Stimulated activated CD4-positive, alpha-beta T cell treated with anti-CD3 and anti-CD28 coated beads, TNF-alpha, amount 100 ng/mL, for 1 hour (primary cell): Measurements from ENCODE around the gene BTD.
"Not testable (repeated sequence)": the region's sequence is repeated elsewhere in the genome, so short reads cannot be mapped to it uniquely, and the experiment has no call there.

ENCODE experiments used
- DNase-seq, 3 donors: peaks; one replicate each; pipeline ENCODE4 v3.0.0-alpha.2; 2020; ENCODE audit warnings: low read depth in 3 of 3, low spot score in 1 of 3

Gene BTD

DNA sequence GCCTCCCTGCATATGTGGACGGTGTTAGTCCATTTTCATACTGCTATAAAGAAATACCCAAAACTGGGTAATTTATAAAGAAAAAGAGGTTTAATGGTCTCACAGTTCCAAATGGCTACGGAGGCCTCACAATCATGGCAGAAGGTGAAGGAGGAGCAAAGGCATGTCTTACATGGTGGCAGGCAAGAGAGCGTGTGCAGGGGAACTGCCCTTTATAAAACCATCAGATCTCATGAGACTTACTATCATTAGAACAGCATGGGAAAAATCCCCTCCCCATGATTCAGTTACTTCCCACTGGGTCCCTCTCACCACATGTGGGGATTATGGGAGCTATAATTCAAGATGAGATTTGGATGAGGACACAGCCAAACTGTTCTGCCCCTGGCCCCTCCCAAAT is 1.3 kb downstream of the BTD start:
- DNase-seq, result not testable (repeated sequence)

DNA sequence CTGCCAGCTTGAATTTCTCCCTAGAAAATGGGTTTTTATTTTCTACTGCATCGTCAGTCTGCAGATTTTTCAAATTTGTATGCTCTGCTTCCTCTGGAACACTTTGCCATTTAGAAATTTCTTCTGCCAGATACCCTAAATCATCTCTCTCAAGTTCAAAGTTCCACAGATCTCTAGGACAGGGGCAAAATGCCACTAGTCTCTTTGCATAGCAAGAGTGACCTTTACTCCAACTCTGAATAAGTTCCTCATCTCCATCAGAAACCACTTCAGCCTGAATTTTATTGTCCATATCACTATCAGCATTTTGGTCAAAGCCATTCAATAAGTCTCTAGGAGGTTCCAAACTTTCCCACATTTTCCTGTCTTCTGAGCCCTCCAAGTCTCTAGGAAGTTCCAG is 3.0 kb downstream of the BTD start:
- DNase-seq, result not testable (repeated sequence)

GRCh38 chr3:15606434-15606891 is 4.9 kb downstream of the BTD start:
- no peak for DNase-seq

DNA sequence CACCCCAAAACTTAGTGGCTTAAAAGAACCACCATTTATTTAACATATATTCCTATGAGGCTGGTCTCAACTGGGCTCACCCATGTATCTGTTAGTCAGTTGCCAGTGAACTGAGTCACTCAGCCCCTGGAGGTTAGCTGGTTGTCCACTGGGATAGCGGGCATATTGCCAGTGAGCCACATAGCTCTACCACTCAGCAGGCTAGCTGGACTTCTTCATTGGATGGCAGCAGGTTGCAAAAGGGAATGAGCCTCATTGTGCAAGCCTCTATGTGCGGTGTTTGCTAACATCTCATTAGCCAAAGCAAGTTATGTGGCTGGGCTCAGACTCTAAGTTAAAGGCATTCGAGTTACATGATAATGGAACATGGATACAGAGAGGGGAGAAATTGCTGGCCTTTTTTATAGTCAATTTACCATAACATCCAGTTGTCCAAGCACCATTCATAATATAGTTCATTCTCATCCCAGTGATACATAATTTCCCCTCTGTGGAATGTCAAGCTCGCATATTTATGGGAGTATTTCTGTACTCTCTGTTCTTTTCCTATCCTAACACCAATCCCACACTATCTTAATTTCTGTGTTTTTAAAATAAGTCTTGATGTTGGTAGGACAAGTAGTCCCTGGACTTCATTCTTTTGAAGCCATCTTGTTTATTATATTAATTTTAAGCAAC is 8.7 kb downstream of the BTD start:
- no peak for DNase-seq

GRCh38 chr3:15611018-15611417 is 9.5 kb downstream of the BTD start:
- no peak for DNase-seq

GRCh38 chr3:15612001-15612400 is 10.5 kb downstream of the BTD start:
- DNase-seq, result no peak

- DNase-seq, result no peak
These were observed 13.4 kb downstream of the BTD start for GRCh38 chr3:15614958-15615357.

- DNase-seq, result no peak
These were observed 14.5 kb downstream of the BTD start for GRCh38 chr3:15616053-15616452.

DNA sequence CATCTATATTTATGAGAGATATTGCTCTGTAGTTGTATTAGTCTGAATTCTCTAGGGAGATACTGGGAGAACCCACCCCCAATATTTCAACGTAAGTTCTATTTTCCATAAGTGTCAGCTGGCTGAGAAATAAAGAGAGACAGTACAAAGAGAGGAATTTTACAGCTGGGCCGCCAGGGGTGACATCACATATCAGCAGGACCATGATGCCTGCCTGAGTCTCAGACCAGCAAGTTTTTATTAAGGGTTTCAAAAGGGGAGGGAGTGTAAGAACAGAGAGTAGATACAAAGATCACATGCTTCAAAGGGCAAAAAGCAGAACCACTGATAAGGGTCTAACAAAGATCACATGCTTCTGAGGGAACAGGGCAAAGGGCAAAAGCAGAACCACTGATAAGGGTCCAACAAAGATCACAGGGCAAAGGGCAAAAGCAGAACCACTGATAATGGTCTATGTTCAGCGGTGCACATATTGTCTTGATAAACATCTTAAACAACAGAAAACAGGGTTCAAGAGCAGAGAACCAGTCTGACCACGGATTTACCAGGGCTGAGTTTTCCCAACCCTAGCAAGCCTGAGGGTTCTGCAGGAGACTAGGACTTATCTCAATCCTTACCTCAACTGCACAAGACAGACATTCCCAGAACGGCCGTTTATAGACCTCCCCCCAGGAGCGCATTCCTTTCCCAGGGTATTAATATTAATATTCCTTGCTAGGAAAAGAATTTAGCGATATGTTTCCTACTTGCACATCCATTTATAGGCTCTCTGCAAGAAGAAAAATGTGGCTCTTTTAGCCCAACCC is 18.3 kb downstream of the BTD start:
- not testable (repeated sequence) for DNase-seq

DNA sequence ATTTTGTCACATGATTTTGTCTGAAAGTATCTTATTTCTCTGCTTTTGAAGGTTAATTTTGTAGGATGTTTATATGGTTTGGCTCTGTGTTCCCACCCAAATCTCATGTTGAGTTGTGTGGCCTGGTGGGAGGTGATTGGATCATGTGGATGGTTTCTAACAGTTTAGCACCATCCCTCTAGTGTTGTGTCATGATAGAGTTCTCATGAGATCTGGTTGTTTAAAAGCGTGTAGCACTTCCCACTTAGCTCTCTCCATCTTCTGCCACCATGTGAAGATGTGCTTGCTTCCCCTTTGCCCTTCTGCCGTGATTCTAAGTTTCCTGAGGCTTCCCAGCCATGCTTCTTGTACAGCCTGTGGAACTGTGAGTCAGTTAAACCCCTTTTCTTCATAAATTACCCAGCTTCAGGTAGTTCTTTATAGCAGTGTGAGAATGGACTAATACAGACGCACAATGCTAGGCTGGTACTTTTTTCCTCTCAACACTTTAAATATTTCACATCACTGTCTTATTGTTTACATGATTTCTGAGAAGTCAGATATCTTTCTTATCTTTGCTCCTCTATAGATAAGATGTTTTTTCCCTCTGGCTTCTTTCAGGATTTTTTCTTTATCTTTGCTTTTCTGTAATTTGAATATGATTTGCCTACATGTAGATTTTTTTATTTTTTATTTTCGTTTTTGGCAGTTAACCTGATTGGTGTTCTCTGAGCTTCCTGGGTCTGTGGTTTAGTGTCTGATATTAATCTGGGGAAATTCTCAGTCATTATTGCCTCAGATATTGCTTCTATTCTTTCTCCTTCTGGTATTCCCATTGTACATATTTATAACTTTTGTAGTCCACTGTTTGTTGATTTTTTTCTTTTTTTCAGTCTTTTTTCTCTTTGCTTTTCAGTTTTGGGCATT is 22.2 kb downstream of the BTD start:
- DNase-seq, result no peak

DNA sequence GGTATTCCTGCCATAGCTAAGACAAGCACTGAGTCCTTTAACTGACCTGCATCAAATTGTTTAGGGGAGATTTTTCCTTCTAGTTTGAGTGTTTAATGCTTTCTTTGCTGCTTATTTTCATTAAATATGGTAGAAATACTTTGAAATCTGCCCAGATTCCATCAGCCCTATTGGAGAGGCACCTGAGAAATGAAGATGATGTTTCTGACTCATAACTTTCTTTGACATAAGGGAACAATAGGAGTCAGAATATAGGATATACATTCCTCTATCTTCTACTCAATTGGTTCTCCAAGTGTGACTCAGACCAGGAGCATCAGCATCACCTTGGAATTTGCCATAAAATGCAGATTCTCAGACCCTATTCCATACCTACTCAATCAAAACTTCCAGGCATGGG is 27.4 kb downstream of the BTD start:
- DNase-seq, result no peak

GRCh38 chr3:15629860-15630597 is 28.5 kb downstream of the BTD start:
- peak in 2 of 3 donors; percentile 19 to 31 for DNase-seq

GRCh38 chr3:15630646-15631350 is 29.3 kb downstream of the BTD start:
- DNase-seq, result no peak

DNA sequence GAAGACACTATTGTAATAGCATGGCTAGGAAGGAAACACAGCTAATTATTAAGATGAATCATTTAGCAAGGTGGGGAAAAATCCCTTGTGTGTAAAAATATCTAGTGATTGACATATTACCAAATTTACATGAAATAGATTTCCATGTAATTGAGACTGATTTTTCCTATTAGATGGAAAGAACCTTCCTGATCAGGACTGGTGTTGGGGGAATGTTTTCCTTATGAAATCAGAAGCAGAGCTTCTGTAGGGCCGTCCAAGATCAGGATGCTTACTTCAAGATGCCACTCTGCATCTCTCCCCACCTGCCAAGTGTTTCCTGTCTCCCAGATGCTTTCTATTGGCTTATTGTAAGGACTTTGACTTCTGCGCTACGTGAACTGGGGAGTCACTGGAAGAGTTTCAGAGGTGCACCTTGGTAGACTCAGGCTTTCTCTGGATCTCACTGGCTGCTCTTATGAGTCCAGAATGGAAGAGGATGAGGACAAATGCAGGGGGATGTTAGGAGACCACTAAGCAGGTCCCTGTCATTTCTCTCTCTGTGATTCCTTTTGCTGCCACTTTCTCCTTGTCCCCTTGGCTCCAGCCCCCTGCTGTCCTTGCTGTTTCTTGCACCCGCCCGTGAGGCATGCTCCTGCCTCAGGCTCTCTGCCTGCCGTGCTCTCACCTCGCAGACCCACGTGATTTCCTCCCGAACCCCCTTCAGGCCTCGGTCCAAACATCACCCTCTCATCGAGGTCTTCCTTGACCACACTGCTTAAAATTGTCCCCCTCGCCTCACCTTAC is 30.1 kb downstream of the BTD start:
- DNase-seq, result no peak

- no peak for DNase-seq
These were observed 30.7 kb downstream of the BTD start for GRCh38 chr3:15632212-15632580.

GRCh38 chr3:15633159-15633558 is 31.6 kb downstream of the BTD start:
- DNase-seq, result no peak

DNA sequence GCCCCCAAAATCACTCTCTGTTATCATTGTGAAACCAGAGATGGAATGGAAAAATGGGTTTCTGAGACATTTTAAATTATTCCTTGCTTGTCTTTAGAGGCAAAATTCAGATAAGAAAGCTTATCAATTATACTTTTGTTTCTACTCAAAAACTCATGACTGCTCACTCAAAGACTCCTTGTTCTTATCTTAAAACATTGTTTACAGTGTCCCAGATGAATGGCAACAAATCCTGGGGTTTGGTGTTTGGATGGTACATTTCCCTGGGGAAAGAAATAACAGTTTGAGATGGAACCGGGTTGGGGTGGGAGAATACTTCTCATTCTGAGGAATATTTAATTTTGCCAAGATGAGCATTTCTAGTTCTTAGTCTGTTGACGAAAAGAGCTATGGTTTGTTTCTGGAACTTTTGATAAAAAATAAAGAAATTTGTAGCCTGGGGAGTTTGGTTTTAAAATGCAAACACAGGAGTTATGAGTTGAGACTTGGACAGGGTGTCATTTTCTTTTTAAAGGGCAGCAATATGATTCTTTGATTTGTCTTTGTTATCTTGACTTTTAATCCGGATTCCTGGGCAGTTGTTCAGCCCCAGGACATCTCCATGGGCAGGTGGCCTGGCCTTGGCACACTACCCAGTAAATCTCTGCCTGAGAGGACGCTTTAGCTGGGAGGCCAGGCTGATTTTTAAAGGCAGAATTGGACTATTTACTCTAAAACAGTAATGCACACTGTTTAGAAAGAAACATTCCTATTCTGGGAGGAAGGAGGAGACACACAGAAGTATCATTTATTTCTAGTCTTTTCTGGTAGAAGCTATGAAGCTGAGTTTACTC is 32.4 kb downstream of the BTD start:
- DNase-seq, result no peak

GRCh38 chr3:15634671-15635070 is 33.1 kb downstream of the BTD start:
- no peak for DNase-seq
